Stimulated activated CD4-positive, alpha-beta T cell treated with anti-CD3 and anti-CD28 coated beads, TNF-alpha, amount 100 ng/mL, for 4 hours (primary cell): ENCODE data around the gene C1orf50.
"Not testable (repeated sequence)": the region's sequence is repeated elsewhere in the genome, so short reads cannot be mapped to it uniquely, and the experiment has no call there.

Experiments used
- DNase-seq, 3 experiments: peaks; one replicate each; pipeline ENCODE4 v3.0.0-alpha.2; 2020; ENCODE audit warnings: low read depth in 3 of 3

Gene C1orf50

DNA sequence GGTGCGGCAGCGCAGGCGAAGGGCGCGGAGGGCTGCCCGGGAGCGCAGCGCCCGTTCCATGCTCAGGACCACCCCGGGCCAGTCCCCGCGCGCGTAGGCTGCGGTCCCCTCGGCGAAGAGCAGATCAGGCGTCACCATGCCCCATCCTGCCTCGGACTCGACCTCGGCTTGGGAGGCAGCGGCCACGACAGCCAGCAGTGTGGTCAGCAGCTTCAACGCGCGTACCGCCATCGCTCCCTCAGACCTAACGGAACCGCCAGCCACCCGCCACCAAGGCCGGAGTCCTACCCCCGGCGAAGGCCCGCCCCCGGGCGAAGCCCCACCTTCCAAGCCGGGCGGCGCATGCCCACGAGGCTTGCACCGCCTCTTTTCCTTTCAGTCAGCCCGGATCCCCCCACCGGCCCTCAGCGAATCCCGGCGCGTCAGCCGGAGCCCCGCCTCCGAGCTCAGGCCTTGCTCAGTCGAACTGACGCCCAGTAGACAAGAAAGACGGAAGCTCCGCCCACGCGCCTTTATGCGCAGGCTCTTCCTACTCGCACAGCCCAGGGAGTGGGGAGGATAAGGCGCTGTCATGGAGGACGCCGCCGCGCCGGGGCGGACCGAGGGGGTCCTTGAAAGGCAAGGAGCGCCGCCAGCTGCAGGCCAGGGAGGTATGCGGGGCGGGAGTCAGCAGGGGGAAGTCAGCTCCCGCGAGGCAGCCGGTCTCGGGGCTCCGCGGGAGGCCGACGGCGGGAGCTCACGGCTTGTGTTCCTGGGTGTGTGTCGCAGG, at the start of gene C1orf50, which contains the start of gene P3H1:
Gene C1orf50, plus strand, starts transcription at position 509 of the 769 bp plus-strand sequence. Its CDS starts 63 bp downstream, at position 572.
Gene P3H1, minus strand, starts transcription at position 288 of the 769 bp plus-strand sequence. Its CDS starts 57 bp downstream, at position 231.
- peak; percentile 98 to 100 (median 99) for DNase-seq

GRCh38 chr1:42720868-42721267, 46.2 kb upstream of the C1orf50 start:
- DNase-seq, result no peak

DNA sequence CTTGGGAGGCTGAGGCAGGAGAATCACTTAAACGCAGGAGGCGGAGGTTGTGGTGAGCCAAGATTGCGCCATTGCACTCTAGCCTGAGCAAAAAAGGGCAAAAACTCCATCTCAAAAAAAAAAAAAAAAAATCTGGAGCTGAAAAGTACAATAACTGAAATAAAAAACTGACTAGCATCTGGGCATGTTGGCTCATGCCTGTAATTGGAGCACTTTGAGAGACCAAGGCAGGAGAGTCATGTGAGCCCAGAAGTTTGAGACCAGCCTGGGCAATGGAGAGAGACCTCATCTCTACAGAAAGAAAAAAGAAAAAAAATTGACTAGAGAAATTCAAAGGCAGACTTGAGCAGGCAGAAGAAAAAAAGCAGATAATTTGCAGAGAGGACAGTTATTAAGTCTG, 45.1 kb upstream of the C1orf50 start:
- no peak for DNase-seq

- DNase-seq, result not testable (repeated sequence)
Measured at GRCh38 chr1:42722403-42722802, 44.6 kb upstream of the C1orf50 start.

- DNase-seq, result no peak
Measured at GRCh38 chr1:42723511-42723910, 43.5 kb upstream of the C1orf50 start.

DNA sequence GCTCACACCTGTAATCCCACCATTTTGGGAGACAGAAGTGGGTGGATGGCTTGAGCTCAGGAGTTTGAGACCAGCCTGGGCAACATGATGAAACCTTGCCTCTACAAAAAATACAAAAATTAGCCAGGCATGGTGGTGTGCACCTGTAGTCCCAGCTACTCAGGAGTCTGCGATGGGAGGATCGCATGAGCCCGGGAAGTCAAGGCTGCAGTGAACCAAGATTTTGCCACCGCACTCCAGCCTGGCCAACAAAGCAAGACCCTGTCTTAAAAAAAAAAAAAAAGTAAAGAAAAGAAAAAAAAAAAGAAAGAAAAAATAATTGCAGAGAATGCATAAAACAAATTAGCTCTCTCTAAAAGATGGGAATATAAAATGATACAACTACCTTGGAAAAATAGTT, 41.2 kb upstream of the C1orf50 start:
- not testable (repeated sequence) for DNase-seq

GRCh38 chr1:42730002-42730401, 37.0 kb upstream of the C1orf50 start:
- no peak for DNase-seq

GRCh38 chr1:42730988-42731387, 36.1 kb upstream of the C1orf50 start:
- DNase-seq, result peak; percentile 18 to 25 (median 22)

- no peak for DNase-seq
Measured at GRCh38 chr1:42731585-42731984, 35.5 kb upstream of the C1orf50 start.

DNA sequence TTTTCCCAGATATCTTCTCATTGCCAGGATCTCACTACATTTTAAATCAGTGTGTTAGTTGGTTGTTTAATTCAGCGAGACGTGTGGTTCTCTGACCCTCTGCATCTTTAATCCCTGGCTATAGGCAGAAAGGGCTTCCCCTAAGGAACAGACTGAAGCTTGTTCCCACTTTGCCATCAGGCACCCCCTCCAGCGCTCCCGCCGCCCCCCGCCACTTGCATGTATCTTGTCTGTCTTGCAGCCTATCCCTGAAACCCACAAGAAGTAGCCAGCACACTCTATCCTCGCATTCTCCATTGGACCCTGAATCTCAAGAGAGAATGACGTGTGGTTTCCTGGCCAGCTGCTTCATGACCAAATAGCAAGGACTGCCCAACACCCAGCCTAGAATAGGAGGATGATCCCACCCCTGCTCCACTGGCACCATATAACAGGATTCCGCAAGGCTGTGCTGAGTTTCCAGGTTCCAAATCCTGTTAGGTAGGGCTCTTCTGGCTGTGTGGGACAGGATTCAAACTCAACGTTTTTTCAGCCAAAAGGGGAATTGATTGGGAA, 34.8 kb upstream of the C1orf50 start:
- no peak for DNase-seq

- no peak for DNase-seq
Measured at GRCh38 chr1:42733415-42734200, 33.4 kb upstream of the C1orf50 start.

- no peak for DNase-seq
Measured at GRCh38 chr1:42734201-42735035, 32.6 kb upstream of the C1orf50 start.

GRCh38 chr1:42735056-42735455, 32.0 kb upstream of the C1orf50 start:
- no peak for DNase-seq

- no peak for DNase-seq
Measured at GRCh38 chr1:42735477-42736105, 31.5 kb upstream of the C1orf50 start.

DNA sequence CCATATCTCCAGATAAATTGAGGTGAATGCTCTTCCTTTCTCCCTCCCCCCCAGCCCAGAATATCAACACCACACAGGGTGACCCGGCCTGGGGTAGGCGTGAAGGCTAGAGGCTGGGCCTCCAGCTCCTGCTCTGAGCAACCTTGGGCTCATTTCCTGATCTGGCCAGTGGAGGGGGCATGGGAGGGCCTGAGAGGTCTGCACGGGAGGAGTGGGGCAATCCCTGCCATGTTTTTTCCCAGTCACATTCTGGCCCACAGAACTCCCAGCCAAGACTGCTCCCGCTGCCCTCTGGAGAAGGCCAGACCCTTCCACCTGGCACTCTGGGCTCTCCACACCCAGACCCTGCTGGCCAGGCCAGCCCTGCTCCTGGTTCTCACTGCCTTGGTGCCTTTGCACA, 30.9 kb upstream of the C1orf50 start:
- no peak for DNase-seq

GRCh38 chr1:42736571-42737200, 30.4 kb upstream of the C1orf50 start:
- DNase-seq, result no peak

- DNase-seq, result no peak
Measured at GRCh38 chr1:42737257-42737656, 29.8 kb upstream of the C1orf50 start.

GRCh38 chr1:42737986-42738677, 28.9 kb upstream of the C1orf50 start:
- no peak for DNase-seq

- DNase-seq, result no peak
Measured at GRCh38 chr1:42738678-42739226, 28.3 kb upstream of the C1orf50 start.
